NCI-H1105 treated with DMSO at 0.1 percent for 48 hours (cell line): Measurements from ENCODE around the gene FHL2.
A peak's percentile ranks its signal among the peaks of the same experiment; 100 is the strongest.

Source experiments
- DNase-seq: peaks from one replicate; lab custom pipeline; 2025; lab: John Stamatoyannopoulos, UW

FHL2 gene

DNA sequence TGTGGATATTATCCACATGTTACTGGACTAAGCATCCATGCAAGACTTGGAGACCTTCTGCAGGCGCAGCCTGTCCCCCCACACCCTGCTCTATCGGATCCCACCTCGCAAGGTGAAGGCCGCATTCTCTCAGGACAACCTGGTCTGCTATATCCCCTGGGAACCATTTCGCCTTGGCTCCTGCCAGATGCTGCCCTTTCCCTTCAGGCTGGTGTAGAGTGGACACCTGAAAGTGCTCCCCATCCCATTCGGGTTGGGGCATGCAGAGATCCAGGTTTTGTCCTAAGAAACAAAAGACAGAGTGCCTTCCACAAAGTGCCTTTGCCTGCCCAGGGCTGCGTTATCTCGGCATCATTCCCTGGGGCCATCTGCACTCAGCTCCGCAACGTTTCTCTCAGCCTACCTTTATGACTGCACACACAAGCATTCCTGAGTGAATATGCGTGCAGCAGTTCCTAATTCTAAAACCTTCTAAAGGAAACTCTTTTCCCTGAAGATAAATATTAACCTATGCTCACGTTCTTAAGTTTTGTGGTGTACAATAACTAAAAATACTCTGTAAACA lies 20.5 kb downstream of the FHL2 start:
- DNase-seq, result no peak

DNA sequence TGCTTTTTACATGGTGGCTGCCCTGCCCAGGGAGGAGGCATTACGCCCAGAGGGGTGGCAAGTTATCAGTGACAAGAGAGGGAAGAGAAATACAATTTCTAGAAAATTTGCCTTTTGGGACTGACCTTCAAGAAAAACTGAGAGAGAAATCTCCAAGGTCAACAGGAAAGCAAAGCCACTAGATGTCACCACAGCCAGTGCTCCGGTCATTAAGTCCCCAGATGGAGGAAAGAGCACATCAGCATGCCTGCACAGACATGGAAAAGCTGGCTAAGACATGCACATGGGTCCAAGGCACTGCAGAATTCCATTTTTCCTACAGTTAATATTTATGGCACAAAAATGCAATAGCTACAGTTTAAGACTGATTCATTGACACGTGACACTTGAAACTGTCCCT lies 21.0 kb downstream of the FHL2 start:
- no peak for DNase-seq

DNA sequence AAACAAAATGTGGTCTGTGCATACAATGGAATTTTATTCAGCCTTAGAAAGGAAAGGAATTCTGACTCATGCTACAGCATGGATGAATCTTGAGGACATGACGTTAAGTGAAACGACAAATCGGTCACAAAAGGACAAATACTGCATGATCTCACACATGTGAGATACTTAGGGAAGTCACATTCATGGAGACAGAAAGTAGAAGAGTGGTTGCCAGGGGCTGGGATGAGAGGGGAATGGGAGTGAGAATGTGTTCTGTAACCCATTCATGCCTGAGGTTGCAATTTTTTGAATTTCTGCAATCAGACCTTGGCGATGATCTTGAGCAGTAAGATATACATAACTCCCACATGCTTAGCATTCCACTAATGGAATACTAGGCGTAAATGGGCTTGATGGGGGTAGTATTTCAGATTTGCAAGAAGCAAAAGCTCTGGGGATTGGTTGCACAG lies 22.0 kb downstream of the FHL2 start:
- DNase-seq, result no peak

DNA sequence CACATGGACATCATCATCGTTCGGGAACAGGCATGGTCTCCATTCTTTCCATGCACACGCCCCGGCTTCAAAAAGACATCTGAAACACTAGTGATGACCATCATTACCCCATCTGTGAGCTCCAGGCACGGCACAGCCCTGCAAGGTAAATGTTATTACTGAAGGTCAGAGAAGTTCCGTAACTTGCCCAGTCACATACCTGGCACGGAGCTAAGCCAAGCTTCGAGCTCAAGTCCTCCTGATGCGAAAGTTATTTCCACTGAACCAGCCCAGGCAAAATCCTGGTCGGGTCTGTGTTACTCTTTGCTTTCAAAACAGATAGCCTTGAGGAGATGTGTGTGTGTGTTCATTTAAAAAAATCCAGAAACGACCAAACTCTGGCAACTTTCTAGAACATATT lies 22.8 kb downstream of the FHL2 start:
- no peak for DNase-seq

DNA sequence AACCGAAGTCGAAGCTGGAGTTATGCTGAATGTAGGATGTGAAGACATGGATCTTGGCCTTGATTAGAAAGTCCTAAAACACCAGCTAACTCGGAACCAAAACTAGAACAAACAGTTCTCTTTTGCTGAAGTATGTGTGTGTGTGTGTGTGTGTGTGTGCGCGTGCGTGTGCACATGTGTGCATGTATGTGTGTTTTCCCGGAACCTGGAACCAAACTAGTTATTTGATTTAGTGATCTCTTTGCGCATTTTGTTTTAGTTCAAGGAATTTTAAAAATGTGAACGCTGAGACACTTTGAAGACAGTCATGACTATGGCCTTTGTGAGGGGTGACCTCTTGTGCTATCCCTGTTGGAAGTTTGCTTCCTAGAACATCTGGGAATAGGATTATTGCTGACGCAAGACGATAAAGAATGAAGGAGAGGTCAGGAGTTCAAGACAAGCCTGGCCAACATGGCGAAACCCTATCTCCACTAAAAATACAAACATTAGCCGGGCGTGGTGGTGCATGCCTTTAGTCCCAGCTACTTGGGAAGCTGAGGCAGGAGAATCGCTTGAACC lies 23.8 kb downstream of the FHL2 start:
- DNase-seq, result no peak

DNA sequence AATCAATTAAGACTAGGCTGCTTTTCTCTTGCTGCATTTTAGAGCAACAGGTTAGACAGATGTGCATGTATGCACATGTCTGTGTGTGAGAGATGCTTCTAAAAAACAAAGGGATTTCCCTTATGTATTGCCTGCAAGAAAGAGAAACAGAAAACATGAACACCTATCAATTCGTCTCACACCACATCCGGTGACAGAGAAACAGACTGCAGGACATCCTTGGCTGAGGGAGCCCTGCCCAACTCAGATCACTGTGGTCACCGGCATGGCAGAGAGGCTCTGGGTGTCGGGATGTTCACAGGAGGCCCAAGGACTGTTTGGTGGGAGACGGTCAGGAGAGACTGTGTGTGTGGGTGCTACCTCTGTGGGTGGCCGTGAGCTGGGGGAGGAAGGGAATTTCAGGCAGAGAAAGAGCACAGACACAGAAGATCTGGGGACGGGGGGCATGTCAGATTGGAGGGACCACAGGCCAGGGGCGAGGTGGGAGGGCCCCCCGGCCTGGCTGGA lies 24.9 kb downstream of the FHL2 start:
- no peak for DNase-seq

DNA sequence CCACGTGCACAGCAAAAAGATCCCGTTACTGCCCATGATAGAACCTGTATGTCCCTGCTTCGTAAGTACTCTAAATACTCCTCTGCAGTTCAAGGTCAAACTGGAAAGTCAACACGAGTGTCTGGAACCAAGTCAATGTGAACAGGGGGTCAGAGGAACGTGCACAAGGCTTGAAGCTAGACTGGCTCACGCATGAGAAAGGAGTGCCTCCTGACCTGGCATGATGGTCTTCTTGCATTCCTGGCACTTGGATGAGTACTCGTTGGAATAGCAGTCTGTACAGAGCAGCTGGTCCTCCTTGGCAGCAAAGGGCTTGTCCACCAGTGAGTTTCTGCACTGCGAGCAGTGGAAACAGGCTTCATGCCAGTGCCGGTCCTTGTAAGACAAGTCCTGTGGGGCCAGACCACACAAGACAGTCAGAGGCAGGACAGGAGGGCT lies 25.5 kb downstream of the FHL2 start:
- no peak for DNase-seq

DNA sequence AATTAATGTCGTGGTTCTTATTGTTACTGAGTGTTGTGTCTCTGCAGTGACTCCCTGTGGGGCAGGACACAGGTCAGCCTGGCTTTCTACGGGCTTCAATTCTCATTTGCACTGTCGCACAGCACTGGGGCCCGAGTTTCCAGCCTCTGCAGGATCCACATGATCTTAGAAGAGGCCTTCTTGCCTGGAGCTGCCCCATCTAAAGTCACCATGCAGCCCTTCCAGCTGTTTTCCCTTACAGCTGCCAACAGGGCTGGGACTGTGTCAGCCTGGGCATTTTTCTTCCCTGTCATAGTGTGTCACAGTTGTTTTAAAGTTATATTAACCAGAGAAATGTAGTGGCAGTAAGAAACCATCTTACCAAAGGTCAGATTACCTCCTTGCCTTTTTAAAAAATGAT lies 27.0 kb downstream of the FHL2 start:
- no peak for DNase-seq

DNA sequence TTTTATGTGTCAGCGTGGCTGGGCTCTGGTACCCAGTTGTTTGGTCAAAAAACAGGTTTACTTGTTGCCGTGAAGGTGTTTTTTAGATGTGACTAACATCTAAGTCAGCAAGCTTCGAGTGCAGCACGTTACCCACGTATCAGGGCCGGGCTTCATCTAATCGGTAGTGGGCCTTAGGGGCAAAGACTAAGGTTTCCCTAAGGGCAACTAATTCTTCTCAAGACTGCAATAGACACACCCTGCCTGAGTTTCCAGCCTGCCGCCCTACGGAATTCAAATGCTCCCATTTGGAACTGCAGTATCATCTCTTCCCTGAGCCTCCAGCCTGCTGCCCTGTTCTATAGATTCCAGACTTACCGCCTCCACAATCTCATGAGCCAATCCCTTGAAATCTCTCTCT lies 27.7 kb downstream of the FHL2 start:
- no peak for DNase-seq

DNA sequence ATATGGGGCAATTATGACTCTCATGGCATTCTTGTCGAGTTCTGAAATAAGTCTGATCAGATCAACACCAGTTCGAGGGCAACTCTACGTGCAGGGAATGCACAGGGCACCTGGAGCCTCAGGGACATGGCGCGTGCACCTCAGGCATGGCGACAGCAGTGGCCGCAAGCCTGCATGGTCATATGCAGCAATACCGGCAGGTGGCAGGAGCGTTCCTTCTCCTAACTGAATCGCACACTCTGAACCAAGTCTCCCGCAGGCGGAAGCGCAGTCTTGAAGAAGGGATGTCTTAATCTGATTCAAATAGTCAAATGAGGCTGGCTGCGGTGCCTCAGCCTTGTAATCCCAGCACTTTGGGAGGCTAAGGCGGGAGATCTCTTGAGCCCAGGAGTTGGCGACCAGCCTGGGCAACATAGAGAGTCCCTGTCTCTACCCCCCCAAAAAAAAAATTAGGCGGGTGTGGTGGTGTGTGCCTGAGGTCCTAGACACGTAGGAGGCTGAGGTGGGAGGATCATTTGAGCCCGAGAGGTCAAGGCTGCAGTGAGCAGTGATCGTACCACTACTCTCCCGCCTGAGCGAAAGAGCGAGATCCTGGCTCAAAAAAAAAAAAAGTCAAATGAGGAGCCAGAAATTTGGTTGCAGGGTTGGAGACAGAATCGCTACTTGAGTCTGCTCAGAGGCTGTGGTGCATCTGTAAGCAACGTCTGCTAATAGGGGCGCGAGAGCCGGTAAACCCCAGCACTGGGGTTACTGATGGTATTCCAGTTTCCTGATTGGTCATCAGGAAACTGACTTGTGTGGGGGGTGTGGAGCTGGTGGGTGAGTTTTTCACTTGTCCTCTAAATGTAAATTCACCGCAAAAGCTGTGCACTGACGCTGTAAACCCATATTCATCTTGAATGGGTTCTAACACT lies 28.8 kb downstream of the FHL2 start:
- peak; percentile 61 for DNase-seq

DNA sequence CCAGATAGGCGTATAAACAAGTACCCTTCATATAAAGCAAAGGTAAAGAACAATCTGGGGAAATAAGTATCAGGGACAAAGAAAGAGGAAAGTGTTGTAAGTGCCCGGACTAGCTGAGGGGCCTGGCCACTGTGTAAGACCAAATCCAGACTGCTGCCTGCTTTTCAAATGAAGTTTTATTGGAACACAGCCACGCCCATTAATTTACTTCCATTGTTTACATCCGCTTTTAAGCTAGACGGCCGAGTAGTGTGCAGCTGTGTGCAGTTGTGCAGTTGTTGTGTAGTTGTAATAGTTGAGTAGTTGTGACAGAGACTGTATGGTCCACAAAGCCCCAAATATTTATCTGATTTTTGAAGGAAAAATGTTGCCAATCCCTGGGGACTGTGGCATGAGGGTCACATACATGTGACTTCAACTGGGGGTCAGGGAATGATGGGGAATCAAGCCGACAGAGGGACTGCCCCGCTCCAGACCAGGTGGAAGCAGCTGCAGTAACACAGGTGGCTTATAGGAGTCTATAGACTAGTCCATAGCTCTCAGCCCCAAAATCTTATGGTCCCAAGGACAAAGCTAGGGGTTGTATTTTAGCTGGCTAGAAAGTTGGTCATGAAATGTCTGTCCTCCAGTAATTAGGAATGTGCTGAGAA lies 30.0 kb downstream of the FHL2 start:
- DNase-seq, result no peak

DNA sequence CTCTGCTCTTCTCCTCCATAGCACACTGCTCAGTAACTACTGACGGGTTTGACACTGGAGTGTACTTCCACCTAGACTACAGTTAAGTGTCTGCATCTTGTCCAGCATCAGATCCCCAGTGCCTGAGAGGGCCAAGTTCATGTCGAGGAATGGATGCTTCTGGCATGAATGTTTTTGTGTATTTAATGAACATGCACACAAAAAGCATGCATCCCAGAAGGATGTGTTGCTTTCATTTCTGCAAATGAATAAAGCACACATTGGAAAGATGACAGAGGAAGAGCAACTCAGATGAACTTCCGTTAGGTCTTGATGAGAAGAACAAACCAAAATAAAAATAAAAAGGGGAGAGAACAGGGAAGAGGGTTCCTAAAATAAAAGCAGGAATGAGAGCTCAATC lies 33.6 kb downstream of the FHL2 start:
- DNase-seq, result no peak

DNA sequence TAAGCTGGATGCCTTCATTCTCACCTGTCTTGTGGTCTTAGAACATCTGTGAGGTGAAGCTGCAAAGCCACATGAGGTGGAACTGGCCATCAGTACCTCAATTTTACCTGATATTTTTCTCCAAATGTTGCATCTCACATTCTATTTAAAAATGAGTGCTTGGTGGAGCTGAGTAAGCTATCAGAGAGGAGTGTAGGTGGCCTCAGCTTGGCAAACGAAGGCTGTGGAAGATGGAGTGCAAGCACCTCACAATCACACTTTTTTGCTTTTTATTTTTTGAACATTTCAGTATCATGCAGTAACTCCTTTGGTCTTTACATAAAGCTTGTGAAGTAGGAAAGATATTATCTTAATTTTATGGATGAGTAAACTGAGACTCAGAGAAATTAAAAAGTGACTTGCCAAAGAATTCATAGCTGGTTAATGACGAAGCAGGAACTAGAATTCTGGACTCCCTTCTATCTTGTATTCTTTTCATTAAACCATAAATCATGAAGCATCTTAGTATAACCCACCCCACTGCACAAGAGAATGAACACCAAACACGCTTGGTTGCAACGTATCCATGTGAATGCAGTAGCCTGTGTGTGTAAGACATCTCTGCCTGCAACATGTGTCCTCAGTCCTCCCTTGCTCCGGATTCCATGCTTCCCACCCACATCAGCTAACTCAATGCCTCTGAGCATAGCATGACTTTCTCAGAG lies 34.3 kb downstream of the FHL2 start:
- DNase-seq, result no peak

DNA sequence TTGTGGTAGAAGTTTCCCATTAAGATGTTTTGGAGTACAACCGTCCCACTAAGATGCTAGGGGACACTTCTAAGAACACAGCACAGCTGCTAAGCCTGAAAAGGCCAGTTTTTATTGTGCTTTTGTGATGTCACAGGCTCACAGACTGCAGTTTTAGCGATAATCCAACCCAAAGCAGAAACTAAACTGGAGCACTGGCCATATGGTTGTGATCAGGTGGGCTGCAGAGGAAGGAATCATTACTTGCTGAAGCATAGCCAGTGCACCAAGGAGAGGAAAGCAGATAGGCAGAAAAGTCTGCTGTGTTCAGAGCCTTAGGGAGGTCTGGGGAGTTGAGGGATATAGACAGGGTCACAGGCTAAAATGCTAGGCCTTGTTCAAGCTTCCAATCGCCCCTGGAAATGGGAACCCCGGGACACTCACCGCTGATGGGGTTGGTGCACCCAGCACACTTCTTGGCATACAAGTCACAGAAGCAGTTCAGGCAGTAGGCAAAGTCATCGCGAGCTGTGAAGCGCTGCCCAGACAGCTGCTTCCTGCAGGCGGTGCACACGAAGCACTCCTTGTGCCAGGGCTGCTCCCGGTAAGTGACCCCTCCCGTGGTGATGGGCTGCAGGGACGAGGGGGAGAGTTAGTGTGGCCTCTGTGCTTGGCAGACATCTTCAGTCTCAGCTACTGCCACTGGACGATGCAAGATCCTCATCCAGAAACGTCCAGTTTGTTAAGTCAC lies 35.8 kb downstream of the FHL2 start:
- DNase-seq, result no peak

DNA sequence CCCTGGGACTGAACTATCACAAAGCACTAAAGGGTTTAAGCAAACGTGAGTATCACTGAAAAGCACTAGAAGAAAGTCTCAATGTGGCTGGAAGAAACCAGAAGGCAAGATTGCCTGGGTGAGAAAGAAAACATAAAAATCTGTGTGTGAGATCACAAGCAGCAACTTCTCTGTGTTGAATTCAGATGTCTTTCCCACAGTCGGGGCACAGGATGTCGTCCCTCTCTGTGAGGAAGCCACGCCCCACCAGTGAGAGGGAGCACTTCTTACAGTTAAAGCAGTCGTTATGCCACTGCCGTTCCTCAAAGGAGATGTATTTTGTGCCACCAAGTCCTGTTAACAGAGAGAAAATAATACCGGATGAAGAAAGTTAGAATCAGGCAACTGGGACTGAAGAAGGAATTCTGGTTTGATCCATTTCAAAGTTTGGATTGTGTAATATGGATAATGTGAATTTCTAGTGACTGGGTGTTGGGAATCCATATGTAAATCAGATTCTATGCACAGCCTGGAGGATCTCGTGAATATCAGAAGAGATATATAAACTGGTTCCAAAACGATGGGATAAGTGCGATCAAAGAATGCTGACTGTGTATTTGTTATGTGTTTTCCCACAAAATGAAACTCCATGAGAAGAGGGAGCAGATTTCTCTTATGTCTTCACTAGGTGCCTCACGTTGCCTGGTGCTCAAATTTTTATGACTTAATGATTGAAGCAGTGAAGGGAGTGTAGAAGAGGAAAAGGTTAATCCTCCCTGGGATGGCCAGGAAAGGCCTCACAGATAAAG lies 37.6 kb downstream of the FHL2 start:
- DNase-seq, result no peak

DNA sequence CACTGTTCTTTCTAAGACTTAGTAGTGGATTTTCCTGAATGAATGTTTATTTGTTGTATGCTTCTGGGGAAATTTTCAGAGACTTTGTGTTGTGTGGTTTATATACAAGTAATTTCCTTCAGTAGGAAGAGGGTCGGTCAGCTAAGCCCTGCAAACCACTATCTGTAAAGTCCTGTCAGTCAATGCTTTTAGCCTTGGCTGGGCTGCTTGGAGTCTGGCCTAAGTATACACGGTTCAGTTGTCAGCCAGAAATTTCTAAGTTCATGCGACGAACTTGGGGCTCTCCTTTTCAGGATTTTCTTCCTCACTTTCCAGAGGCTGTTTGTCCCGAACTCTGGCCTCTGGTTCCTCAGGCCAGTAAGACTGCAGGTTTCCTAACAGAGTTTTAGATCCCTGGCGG lies 40.3 kb downstream of the FHL2 start:
- no peak for DNase-seq

DNA sequence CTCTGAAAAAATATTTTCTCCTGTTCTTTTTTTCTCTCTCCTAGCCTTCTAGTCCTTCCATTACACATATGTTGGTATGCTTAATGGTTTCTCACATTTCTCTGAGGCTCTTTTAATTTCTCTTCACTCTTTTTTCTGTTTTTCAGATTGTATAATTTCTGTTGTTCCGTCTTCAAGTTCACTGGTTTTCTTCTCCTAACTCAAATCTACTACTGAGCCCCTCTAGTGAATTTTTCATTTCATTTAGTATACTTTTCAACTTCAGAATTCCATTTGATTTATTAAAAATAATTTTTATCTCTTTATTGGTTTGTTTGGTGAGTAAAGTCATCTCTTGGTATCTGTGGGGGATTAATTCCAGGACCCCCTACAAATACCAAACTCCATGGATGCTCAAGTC lies 41.7 kb downstream of the FHL2 start:
- no peak for DNase-seq

DNA sequence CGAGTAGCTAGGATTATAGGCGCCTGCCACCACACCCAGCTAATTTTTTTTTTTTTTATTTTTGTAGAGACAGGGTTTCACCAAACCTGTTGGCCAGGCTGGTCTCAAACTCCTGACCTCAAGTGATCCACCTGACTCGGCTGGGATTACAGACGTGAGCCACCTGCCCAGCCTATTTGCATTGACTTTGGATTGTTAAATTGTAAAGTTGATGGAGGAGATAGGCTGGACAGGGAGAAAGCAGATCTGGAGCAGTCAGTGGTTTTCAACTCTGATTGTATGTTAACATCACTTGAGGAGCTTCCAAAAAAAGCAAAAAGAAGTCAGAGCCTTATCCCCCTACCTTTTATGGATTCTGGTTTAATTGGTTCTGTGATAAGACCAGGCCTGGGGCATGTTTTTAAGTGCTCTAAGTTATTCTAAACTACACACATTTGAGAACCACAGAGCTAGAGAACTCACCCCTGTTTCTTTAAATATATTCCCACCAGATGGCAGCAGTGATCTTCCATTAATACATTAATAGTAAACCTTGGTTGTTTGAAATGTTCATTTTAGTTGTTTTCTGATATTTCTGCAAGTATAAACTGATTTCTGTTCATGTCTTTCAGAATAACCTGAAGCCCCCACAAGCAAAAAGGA lies 54.0 kb downstream of the FHL2 start:
- no peak for DNase-seq

DNA sequence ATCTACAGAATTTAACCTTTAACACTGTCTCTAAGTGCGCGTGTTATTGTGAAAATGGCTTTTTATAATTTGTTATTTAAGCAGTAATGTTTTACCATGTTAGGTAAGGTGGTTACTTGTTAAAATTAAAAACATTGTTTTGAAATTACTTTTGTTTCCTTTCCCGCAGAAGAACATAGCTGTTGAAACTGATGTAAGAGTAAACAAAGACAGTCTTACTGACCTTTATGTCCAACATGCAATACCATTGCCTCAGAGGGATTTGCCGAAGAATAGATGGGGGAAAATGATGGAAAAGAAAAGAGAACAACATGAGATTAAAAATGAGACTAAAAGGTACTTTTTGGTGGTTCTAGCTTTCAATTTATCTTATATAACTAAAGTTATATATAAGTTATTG lies 59.4 kb downstream of the FHL2 start:
- no peak for DNase-seq

DNA sequence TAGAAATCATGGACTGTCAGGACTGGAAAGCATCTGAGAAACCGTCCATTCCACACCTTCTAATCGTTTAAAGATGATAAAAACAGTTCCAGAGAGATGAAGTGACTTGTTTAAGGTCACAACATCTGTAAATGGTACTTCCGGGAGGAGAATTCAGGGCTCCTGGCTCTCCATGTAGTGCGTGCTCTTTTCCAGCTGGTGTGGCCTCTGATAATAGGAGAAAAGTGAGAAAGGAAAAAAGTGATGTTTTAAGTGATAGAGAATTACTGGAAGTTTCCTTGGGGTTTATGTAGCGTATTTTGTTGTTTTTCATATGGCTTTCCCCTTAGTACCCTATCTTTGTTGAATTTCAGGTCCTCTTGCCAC lies 60.8 kb downstream of the FHL2 start:
- no peak for DNase-seq
